G401.6 (cell line): Measurements from ENCODE around the gene STAT4.

Experiments used
- FAIRE-seq: peaks from 2 replicates; lab custom pipeline; 2012; peaks lifted over from hg19 to GRCh38; lab: Jason Lieb, UNC

STAT4 gene

DNA sequence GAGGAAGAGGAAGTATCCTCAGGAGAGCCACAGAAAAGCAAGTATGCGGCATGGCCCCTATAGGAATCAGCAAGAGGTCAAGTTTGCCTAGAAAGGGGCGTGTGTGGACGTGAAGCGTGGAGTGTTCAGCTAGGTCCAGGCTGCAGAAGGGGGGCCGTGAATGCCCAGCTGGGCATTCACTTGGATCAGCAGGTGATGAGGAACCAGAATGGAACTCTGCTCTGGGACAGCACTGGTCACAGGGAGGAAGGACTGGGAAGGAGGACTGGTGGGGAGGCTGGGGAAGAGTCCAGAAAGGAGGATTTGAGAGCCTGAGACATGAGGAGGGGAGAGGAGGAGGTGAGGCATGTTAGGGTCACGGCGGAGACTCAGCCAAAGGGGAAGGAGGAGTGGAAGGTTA, 156.6 kb downstream of the STAT4 start:
- no peak for FAIRE-seq

DNA sequence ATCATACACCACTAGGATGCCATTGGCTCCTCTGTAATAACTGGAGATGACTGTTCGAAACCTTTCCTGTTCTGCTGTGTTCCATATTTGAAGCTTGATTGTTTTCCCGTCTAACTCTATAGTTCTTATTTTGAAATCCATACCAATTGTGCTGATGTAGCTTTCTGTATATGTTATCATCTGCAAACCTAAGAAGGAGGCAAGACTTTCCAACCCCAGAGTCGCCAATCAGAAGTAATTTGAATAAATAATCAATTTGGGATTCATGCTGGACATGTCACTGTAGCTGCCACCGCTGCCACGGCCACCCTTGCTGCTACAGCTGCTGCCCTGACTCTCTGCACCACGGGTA, 157.5 kb downstream of the STAT4 start:
- FAIRE-seq: no peak

DNA sequence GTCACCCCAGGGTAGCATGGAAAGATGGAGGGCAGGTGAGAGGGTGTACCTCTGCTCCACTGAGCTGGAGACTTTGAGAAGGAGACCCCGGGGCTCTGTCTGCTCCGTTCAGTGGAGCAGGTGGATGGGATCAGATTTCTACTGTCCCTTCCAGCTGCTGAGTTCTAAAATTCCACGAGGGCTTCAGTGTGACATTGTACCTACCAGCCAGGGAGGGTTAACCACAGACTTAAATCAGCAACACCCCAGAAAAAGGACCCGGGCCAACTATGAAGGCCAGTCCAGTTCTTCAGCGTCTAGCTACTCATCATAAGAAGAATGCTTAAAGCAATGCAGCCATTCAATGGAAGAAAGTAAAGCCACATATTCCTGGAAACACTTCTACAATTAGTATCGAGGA, 160.7 kb downstream of the STAT4 start:
- no peak for FAIRE-seq

DNA sequence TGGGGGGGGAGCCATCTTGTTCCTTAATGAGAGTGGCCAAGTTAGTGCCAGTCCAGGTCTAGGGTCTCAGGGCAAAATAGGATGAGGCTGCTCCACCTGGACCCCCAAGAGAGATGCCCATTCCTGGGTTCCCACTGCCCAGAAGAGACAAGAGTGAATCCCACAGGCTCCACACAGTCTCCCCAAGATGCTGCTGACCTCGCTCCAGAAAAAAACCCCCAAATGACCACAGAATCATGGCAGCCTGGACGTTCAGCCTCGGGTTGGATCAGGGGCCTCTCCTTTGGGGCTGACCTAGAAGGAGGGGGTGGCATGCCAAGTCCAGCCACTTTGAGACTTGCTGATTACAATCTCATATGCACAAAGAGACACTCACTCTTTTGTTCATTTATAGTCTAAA, 161.9 kb downstream of the STAT4 start:
- no peak for FAIRE-seq

DNA sequence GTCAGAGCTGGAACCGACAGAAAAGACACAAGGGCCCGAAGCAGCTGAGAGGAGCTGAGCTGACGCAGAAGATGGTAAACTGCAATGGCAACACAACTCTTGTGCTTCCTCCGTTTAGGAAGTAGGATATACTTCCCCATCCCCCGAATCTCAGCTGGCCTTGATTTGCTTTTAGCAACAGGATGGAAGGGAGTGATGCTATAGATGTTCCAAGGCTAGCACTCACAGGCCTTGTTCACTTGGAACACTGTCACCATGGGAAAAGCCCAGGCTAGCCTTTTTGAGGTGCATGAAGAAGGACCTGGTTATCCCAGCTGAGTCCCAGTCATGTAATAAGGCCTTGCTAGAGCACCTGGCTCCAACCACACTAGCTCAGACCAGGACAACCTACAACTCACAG, 162.9 kb downstream of the STAT4 start:
- FAIRE-seq: no peak

DNA sequence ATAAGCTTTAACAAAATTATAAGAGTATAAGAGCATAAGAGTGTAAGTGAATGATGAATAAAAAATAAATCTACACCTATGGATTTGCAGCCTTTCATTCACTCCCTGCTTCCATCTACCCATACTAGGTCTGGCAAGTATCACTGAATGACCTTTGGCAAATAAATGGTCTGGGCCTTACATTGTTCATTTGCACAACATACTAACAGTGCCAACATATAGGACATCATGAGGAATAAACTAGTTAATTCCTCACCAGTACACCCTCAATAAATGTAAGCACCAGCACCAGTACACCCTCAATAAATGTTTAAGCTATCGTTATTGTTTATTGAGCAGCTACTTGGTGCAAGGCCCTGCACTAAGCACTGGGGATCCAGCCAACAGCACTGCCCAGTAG, 163.7 kb downstream of the STAT4 start:
- no peak for FAIRE-seq

DNA sequence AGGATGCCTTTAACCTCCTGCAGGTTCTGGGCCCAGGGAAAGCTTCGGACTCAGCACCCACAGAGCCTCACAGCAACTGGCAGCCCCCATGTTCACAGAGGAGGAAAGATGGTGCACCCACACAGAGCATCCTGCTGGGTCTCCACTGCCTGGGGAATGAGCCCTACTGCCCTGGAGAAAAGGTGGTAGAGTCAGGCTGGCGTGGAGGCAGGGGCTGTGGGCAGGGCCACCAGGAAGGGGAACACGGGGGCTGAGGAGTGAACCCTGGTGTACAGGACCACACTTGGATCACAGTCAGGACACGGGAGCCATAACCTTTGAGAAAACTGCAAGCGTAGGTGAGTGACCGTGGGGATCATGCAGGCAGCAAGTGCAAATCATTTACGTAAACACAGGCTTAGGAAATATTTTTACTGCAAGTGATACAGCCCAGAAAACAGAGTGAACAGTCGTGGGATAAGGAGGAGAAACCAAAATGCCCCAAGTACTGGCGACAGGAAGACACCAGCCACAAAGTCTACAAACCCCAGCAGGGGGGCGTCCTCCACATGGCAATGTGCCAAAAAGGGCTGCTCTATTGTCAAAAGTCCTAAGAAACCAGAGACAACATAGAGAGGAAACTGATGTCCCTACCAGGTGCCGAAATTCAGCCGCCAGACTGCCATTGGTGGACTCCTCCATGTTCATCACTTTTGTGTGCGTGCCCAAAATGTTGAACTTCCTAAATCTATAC, 164.4 kb downstream of the STAT4 start:
- FAIRE-seq: no peak

DNA sequence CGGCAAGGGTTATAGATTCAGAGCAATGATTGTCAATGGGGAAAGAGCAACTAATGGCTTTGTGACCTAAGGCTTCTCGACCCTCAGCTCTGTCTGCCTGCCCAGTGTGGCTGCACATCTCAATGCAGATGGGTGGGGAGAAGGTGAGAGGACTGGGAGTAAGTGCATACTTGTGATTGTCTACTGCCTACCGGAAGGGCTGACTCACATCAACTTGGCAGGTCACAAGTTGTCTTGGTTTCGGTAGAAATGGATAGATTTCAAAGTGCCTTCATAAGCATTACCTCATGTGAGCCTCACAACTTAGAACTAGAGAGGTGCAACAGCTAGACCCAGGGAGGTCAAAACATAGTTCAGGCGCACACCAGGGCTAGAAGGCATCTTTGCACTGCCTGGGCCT, 166.2 kb downstream of the STAT4 start:
- FAIRE-seq: no peak

DNA sequence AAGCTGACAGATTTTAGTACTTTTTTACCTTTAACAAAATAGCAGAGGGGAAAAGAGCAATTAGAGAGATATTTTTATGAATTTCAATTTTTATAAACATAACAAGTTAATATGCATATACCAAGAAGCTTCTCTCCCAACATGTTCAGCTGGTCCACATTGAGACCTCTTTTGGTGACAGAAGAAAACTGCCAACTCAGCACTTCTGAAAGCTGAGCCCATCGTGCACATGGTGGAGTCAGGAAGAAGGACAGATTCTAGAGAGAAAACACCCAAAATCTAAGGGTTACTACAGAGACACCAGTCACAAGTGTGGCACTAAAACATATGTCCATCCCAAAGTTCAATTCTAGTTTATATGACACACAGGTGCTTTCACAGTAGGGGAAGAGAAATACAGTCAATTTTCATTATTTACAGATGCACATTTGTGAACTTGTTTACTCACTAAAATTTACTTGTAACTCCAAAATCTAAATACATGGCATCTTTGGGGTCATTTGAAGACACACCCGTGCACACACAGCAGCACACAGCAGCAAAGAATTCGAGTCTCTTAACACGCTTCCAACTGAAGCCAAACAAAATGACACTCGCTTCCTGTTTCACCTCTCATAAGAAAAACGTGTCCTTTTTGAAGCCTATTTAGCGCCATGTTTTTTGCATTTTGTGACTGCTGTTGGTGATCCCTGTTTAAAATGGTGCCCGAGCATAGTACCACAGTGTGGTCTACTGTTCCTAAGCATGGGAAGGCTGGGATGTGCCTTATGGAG, 168.3 kb downstream of the STAT4 start:
- no peak for FAIRE-seq

DNA sequence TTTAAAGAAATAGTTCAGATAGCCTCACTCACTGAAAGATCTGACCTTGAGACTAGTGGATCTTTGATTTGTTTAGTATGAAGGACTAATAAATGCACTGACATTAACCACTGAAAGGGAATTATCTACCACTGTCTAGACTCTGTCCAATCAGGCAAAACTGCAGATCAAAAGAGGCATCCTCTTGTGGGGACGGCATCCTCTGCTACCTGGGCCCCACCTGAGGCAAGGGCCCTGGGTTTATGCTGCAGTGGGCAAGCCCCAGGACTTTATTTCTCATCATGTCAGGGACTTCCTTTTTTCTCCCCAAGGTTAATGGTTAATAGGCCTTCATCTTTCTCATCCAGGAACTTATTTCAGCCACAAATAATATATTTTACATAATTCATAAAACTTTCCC, 169.1 kb downstream of the STAT4 start:
- FAIRE-seq: no peak

DNA sequence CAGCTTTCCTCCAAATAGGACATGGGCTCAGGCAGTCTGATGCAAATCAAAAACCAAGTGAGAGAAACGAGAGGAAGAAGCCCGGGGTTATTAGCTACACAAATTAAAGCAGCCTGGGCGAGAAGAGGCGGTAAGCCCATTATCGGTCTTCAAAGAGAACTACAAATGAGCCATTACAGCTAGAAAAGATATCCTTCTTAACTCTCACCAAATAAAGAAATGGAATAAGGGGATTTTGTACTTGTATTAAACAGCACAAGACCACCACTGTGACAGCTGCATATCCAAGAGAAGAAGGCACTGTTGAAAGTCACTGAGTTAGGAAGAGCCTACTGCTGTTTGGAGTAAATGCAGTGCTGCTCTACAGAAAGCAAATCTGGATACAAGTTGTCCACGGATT, 169.5 kb downstream of the STAT4 start:
- no peak for FAIRE-seq

DNA sequence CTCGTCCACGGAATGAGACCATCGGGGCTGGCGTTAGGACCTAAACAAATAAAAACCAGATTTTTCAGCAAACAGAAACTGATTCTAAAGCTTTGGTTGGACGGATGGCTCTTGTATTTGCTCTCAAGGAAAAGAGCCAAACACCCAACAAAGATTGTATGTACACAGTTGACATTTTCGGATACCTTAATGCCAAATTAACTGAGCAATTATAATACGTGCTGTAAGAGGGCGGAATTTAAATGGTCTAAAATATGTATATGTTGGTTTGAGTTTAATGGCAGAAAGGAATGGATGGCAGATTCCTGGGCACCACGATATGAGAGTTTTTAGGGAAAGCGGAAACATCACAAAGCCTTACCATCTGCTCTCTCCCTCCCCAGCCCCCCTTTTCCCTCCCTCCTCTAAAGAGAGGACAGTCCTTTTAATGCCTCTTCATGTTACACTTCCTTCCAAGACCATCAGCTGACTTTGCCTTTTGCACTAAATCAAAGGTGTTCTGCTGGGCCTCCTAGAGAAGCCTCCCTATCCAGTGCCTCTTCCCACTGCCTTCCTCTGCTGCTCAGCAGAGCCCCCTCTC, 170.1 kb downstream of the STAT4 start:
- no peak for FAIRE-seq

DNA sequence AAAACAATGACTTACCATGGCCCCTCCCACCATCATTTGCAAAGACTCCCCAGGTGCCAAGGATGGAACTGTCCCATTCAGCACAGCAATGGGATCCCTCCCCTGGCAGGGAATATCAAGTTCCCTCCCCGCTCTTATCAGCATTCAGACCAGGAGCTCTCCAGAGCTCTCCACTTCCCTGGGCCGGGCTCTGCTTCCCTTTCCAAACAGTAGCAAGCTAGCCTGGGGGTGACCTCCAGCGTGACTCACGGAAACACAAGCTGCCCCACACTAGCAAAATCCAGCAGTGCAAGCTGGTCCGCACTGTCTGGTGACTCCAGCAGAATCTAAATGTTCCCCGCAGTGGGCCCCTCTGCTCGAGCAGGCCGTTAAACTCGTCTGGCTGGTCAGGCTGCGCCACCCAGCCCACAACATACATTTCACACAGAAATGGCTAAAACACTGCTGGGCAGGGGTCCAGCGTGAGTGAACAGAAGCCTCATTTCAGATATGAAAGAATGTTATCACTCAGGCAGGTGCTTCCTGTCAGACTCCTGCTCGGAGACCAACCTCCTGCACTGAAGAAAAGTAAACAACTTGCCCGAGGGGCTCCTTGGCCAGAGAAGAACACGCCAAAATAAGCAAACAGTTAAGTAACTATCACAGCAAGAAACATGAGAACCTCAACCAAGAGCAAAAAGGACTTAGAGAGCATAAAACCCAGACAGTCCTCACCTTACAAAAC, 170.7 kb downstream of the STAT4 start:
- no peak for FAIRE-seq
